Heart right ventricle (tissue), 16 donors: ENCODE measurements around the gene CHURC1. TPM values are rescaled to one million over a fixed set of nuclear protein-coding genes. Genes with fewer than 3 reads are reported as not detected.

Source experiments
- ATAC-seq, 8 donors: fragments of 200-7000 bp; cut with Tn5 transposase; one replicate each; pipeline ENCODE4 v1.9.1; 2020; ENCODE audit warnings: mild to moderate bottlenecking in 8 of 8, moderate library complexity in 8 of 8, moderate number of reproducible peaks in 1 of 8
- DNase-seq, 2 donors: peaks; one replicate each; pipeline ENCODE4 v3.0.0-alpha.2; 2020
- H3K27ac ChIP-seq, 10 donors: fragments of 200-600 bp; sonication (generic) in 2 of 10; one replicate each; pipeline versions ENCODE4 v1.5.0 to v1.8.0; 2020 to 2022; ENCODE audit warnings: mild to moderate bottlenecking in 3 of 10
- H3K27me3 ChIP-seq, 7 donors: fragments of 200-600 bp; one replicate each; pipeline ENCODE4 v1.8.0; 2021 to 2022; ENCODE audit warnings: mild to moderate bottlenecking in 2 of 7
- H3K36me3 ChIP-seq, 9 donors: fragments of 200-600 bp; sonication (generic) in 1 of 9; one replicate each; pipeline versions ENCODE4 v1.5.0 to v1.8.0; 2020 to 2022; ENCODE audit warnings: mild to moderate bottlenecking in 2 of 9
- H3K4me1 ChIP-seq, 9 donors: fragments of 200-600 bp; sonication (generic) in 1 of 9; one replicate each; pipeline versions ENCODE4 v1.5.0 to v1.8.0; 2020 to 2022; ENCODE audit warnings: mild to moderate bottlenecking in 4 of 9
- H3K4me3 ChIP-seq, 10 donors: fragments of 200-600 bp; sonication (generic) in 2 of 10; one replicate each; pipeline versions ENCODE4 v1.5.0 to v1.8.0; 2020 to 2022; ENCODE audit warnings: mild to moderate bottlenecking in 7 of 10, moderate library complexity in 2 of 10
- H3K9me3 ChIP-seq, 11 donors: fragments of 200-600 bp in 10 of 11; sonication (generic) in 2 of 11; one replicate each; pipeline versions ENCODE4 v1.5.0 to v1.8.0; 2013 to 2022; ENCODE audit warnings: mild to moderate bottlenecking in 2 of 11, control low read depth in 1 of 11, moderate library complexity in 1 of 11
- CTCF ChIP-seq, 9 donors: fragments of 200-600 bp; sonication (generic) in 2 of 9; IDR thresholded peaks; one replicate each; pipeline versions ENCODE4 v1.5.0 to v1.8.0; 2021 to 2022; ENCODE audit warnings: antibody characterized with exemption in 9 of 9, mild to moderate bottlenecking in 5 of 9, moderate library complexity in 1 of 9
- WGBS, 2 donors: extraction: QIAGEN DNeasy Blood & Tissue Kit; methylation state at CpG; one replicate each; pipeline ENCODE4 v1.1.7; 2013; ENCODE audit warnings: inconsistent platforms in 1 of 2; 5-methylcytosine and 5-hydroxymethylcytosine counted together
- intact Hi-C, 10 donors: fragments of 100-400 bp; cut with DNase I; formaldehyde crosslinking; loops; one replicate each; pipeline versions ENCODE4 v1.11.1 to v1.14.2; 2022
- polyA plus RNA-seq, 2 donors: library from polyadenylated mRNA; stranded (reverse); fragments of 200-250 nt; gene quantifications; one replicate each; pipeline ENCODE4 v1.2.3, GENCODE V29; 2013
- total RNA-seq, 10 donors: library from RNA; stranded (reverse); fragmentation: NEBNext Ultra II Directional in 3 of 10; extraction: Animal tissue kit (Norgen Biotek cat#: 25700) in 3 of 10; gene quantifications; one replicate each; pipeline versions ENCODE4 v1.2.1 to v1.2.4, GENCODE V29; 2021 to 2023
- donor health status: Arrhythmogenic right ventricular cardiomyopathy.
- donor health status: ischemic (EF 13 %, LVEDD 7.1; RV severe dilation, severe dysfunction).
- donor health status: healthy with polysubstance abuse.
- donor health status: DM: no; HTN: yes; CAD: no.
- donor health status: DM: no; HTN: no; CAD: no.
- donor health status: ischemic (EF 25% LVEDD 6.9; RV normal size, moderate dysfunction).
- donor health status: ischemic (EF 25% LVEDD 5.7; RV mildly dilated, moderate dysfunction).
- donor health status: healthy.
- donor health status: DM: yes; HTN: yes; CAD: no.
- donor health status: Ischemic cardiomyopathy.
- donor health status: ischemic (EF 35%, LVEDD 5.7; RV mildly dilated, moderate dysfunction).
- donor health status: nonischemic (EF 11% LVEDD 7.7; RV severe dilation, severe dysfunction).
- donor health status: DM: yes; HTN: yes; CAD: no.
- donor health status: PGD.
- donor health status: ischemic (EF 29% LVEDD 5.4; RV normal size, mild dysfunction).
- donor health status: nonischemic (EF 23%, LVEDD 6.1; RV moderate dilation, normal function).

Gene CHURC1
- total and polyA plus RNA-seq, 12 donors = 46.2 to 98.8 (median 70.4) TPM

DNA sequence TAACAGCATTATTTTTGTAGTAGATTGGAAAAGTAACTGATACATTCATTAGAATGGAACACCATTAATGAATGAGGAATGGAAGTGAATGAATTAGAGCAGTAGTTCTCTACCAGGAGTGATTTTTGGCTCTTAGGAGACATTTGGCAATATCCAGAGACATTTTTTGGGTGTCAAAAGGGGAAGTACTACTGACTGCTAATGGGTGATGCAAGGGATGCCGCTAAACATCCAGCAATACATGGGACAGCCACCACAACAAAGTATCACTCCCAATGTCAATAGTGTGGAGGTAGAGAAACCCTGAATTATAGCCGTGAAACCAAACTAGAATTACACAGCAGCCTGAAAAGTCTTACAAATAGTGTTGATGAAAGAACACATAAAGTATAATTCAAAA, 1.5 kb downstream of the CHURC1 start:
- ATAC-seq = no peak
- Histone ChIP-seq H3K36me3 (no peaks in the 10 kb centered on the region), H3K4me3 (peak overlapping the region in 6 of 10 donors; percentile 71 to 99 (median 90)), H3K9me3 (no peaks in the 10 kb centered on the region), H3K4me1 (peaks cover 12 to 68% (median 49%) of the 10 kb centered on the region in 9 donors), H3K27ac (no peak overlapping the region), H3K27me3 (no peaks in the 10 kb centered on the region)
- TF ChIP-seq CTCF (IDR thresholded peaks at IDR 0.05) = no peak
- no peak for DNase-seq
- intact Hi-C loops = loop anchor here in 4 of 10 donors (2.0 to 10.0 kb wide), 4 partner anchors 57 to 71 kb away; partner anchors contain the start of genes FNTB (in 3 of the 4) and RAB15 (in 1 of the 4)
- WGBS, 2 donors = 91 to 93% methylated on average over 2 of the region's 2 CpGs

GRCh38 chr14:64918216-64918615, 4.0 kb downstream of the CHURC1 start:
- no peak for DNase-seq
- Histone ChIP-seq H3K4me3 (no peak overlapping the region), H3K4me1 (peaks cover 12 to 61% (median 51%) of the 10 kb centered on the region in 9 donors), H3K36me3 (peaks cover 0 to 5% (median 0%) of the 10 kb centered on the region in 9 donors), H3K27ac (peak overlapping the region in 2 of 10 donors; percentile 3 to 12), H3K9me3 (no peaks in the 10 kb centered on the region), H3K27me3 (no peaks in the 10 kb centered on the region)
- no peak for ATAC-seq
- TF ChIP-seq CTCF (IDR thresholded peaks at IDR 0.05) = no peak
- 83 to 92% methylated on average over 4 of the region's 4 CpGs for WGBS, 2 donors
- intact Hi-C loops = loop anchor here in 4 of 10 donors (5.0 to 10.0 kb wide), 3 partner anchors 54 to 67 kb away; partner anchors contain the start of genes FNTB (in 2 of the 4) and RAB15 (in 1 of the 4)

- H3K27me3 ChIP-seq = no peaks in the 10 kb centered on the region
- H3K4me1 ChIP-seq = peaks cover 12 to 60% (median 53%) of the 10 kb centered on the region in 9 donors
- ATAC-seq (no peak), DNase-seq (no peak)
- H3K9me3 ChIP-seq = no peaks in the 10 kb centered on the region
- peak overlapping the region in 1 of 10 donors; percentile 36 for H3K27ac ChIP-seq
- H3K4me3 ChIP-seq = no peak overlapping the region
- H3K36me3 ChIP-seq = peaks cover 0 to 12% (median 2%) of the 10 kb centered on the region in 9 donors
- TF ChIP-seq CTCF (IDR thresholded peaks at IDR 0.05) = no peak
- intact Hi-C loops = loop anchor here in 4 of 10 donors (5.0 to 10.0 kb wide), 3 partner anchors 53 to 66 kb away; partner anchors contain the start of genes FNTB (in 2 of the 4) and RAB15 (in 1 of the 4)
Observed at GRCh38 chr14:64919215-64919614, 5.0 kb downstream of the CHURC1 start.

- H3K4me3 ChIP-seq = no peak overlapping the region
- ATAC-seq (no peak), DNase-seq (no peak)
- H3K4me1 ChIP-seq = peaks cover 12 to 61% (median 56%) of the 10 kb centered on the region in 9 donors
- no peaks in the 10 kb centered on the region for H3K27me3 ChIP-seq
- TF ChIP-seq CTCF (IDR thresholded peaks at IDR 0.05) = no peak
- intact Hi-C loops = loop anchor here in 4 of 10 donors (5.0 to 10.0 kb wide), 3 partner anchors 53 to 65 kb away; partner anchors contain the start of genes FNTB (in 2 of the 4) and RAB15 (in 1 of the 4)
- peaks cover 0 to 16% (median 6%) of the 10 kb centered on the region in 9 donors for H3K36me3 ChIP-seq
- no peaks in the 10 kb centered on the region for H3K9me3 ChIP-seq
- peak overlapping the region in 2 of 10 donors; percentile 24 to 36 for H3K27ac ChIP-seq
- WGBS, 2 donors = 93 to 94% methylated on average over 5 of the region's 5 CpGs
Observed at GRCh38 chr14:64919618-64920017, 5.4 kb downstream of the CHURC1 start.
